K562 (cell line): Measurements from ENCODE around the gene HSPB2. TPM values are rescaled to one million over a fixed set of nuclear protein-coding genes. Genes with fewer than 3 reads are reported as not detected.
A peak's percentile ranks its signal among the peaks of the same experiment; 100 is the strongest.

Source experiments
- ATF1 ChIP-seq, 2 experiments: fragments of 450-650 bp in 1 of 2; IDR thresholded peaks; 2 replicates each; pipeline ENCODE4 v1.6.1; 2016; ENCODE audit warnings: missing compliant biosample characterization in 1 of 2, missing genetic modification characterization in 1 of 2
- DNMT1 ChIP-seq: fragments of 450-650 bp; IDR thresholded peaks from 2 replicates; pipeline ENCODE4 v1.6.1; 2016; ENCODE audit warnings: antibody characterized with exemption, mild to moderate bottlenecking
- ETV6 ChIP-seq, 3 experiments: fragments of 150-350 bp in 1 of 3; sonication (generic) in 1 of 3; formaldehyde crosslinking in 1 of 3; IDR thresholded peaks; 2 replicates each; pipeline versions ENCODE4 v1.6.1 to v1.8.0; 2014 to 2022; ENCODE audit warnings: borderline replicate concordance in 2 of 3, low read depth in 2 of 3, antibody characterized with exemption in 1 of 3, low read length in 1 of 3, mild to moderate bottlenecking in 1 of 3, missing genetic modification reagents in 1 of 3
- JUNB ChIP-seq: fragments of 450-650 bp; formaldehyde crosslinking; conservative IDR thresholded peaks from 2 replicates; pipeline ENCODE4 v1.4.0; 2020; ENCODE audit warnings: mild to moderate bottlenecking
- L3MBTL2 ChIP-seq: fragments of 450-650 bp; IDR thresholded peaks from 2 replicates; pipeline ENCODE4 v1.6.1; 2016; ENCODE audit warnings: mild to moderate bottlenecking, moderate library complexity
- MYBL2 ChIP-seq, 2 experiments: fragments of 450-650 bp in 1 of 2; sonication (generic) in 1 of 2; formaldehyde crosslinking in 1 of 2; IDR thresholded peaks; 2 replicates each; pipeline versions ENCODE4 v1.6.1 to v1.8.1; 2017 to 2022; ENCODE audit warnings: borderline replicate concordance in 1 of 2, inconsistent platforms in 1 of 2, low read depth in 1 of 2, mild to moderate bottlenecking in 1 of 2, missing genetic modification reagents in 1 of 2, moderate library complexity in 1 of 2
- NR1H2 ChIP-seq: sonication (generic); formaldehyde crosslinking; IDR thresholded peaks from 2 replicates; pipeline ENCODE4 v1.4.0; 2020; ENCODE audit warnings: mild to moderate bottlenecking, missing genetic modification reagents
- POU5F1 ChIP-seq: fragments of 150-350 bp; IDR thresholded peaks from 2 replicates; pipeline ENCODE4 v1.6.1; 2014; ENCODE audit warnings: borderline replicate concordance, low read length, low read depth, mild to moderate bottlenecking; ENCODE audit not compliant: partially characterized antibody
- RBM15 ChIP-seq: fragments of 200-400 bp; formaldehyde crosslinking; IDR thresholded peaks from 2 replicates; pipeline ENCODE4 v1.6.1; 2018; ENCODE audit warnings: mild to moderate bottlenecking, low read length, moderate library complexity; ENCODE audit not compliant: insufficient read depth
- SAFB2 ChIP-seq: fragments of 200-400 bp; formaldehyde crosslinking; IDR thresholded peaks from 2 replicates; pipeline ENCODE4 v1.6.1; 2018; ENCODE audit warnings: borderline replicate concordance, low read length, low read depth, moderate library complexity; ENCODE audit not compliant: severe bottlenecking
- SETDB1 ChIP-seq: IDR thresholded peaks from one replicate; pipeline ENCODE4 v1.6.1; 2012; ENCODE audit warnings: low read length, control low read depth, inconsistent platforms
- TSC22D4 ChIP-seq: fragments of 450-650 bp; IDR thresholded peaks from 2 replicates; pipeline ENCODE4 v1.6.1; 2016; ENCODE audit warnings: missing genetic modification characterization, missing biosample characterization, control low read depth
- ZNF239 ChIP-seq: fragments of 250-450 bp; sonication (Bioruptor Pico); IDR thresholded peaks from 2 replicates; pipeline ENCODE4 v1.4.0; 2020; ENCODE audit warnings: mild to moderate bottlenecking
- polyA plus RNA-seq, 8 experiments: library from polyadenylated mRNA; depleted of rRNA in 4 of 8; stranded (reverse) in 5 of 8; unstranded in 3 of 8; fragments of >200 nt; fragmentation: Nextera tagmentation in 2 of 8; fragmentation: Illumina TruSeq in 1 of 8; extraction: Ambion mirVana in 2 of 8; extraction: Trizol in 1 of 8; gene quantifications; 2 replicates each; pipeline versions ENCODE4 v1.2.1 to v1.2.3, GENCODE V29; 2011 to 2014; ENCODE audit warnings: inconsistent platforms in 1 of 8, missing spikeins in 1 of 8
- total RNA-seq, 7 experiments: library from RNA; depleted of rRNA in 6 of 7; stranded (reverse); fragments of >200 nt in 6 of 7; fragmentation: Illumina TruSeq in 2 of 7; extraction: Trizol in 2 of 7; gene quantifications; 2 replicates each; pipeline versions ENCODE4 v1.2.1 to v1.2.3, GENCODE V29; 2011 to 2021; ENCODE audit warnings: low replicate concordance in 1 of 7
- TF ChIP-seq, protein P1 (sequence below), 3 experiments: fragments of 200-800 bp in 1 of 3; fragments of 250-450 bp in 1 of 3; fragments of 450-650 bp in 1 of 3; sonication (Bioruptor Pico) in 1 of 3; sonication (Bioruptor generic) in 1 of 3; formaldehyde crosslinking in 1 of 3; IDR thresholded peaks; 2 replicates each; pipeline versions ENCODE4 v1.6.1 to v1.8.0; 2016 to 2022; ENCODE audit warnings: mild to moderate bottlenecking in 2 of 3, missing genetic modification characterization in 2 of 3, missing compliant biosample characterization in 1 of 3, moderate library complexity in 1 of 3
- TF ChIP-seq, protein P2 (sequence below): fragments of 250-450 bp; sonication (Bioruptor Pico); IDR thresholded peaks from 2 replicates; pipeline ENCODE4 v1.4.0; 2020; ENCODE audit warnings: mild to moderate bottlenecking, moderate library complexity

Gene HSPB2
- total and polyA plus RNA-seq, 9 of the 15 experiments (the other 6 are each of a cell fraction or from before 2014, with no cell fraction given) = 0.06 to 0.35 (median 0.11) TPM; not detected in 5

DNA sequence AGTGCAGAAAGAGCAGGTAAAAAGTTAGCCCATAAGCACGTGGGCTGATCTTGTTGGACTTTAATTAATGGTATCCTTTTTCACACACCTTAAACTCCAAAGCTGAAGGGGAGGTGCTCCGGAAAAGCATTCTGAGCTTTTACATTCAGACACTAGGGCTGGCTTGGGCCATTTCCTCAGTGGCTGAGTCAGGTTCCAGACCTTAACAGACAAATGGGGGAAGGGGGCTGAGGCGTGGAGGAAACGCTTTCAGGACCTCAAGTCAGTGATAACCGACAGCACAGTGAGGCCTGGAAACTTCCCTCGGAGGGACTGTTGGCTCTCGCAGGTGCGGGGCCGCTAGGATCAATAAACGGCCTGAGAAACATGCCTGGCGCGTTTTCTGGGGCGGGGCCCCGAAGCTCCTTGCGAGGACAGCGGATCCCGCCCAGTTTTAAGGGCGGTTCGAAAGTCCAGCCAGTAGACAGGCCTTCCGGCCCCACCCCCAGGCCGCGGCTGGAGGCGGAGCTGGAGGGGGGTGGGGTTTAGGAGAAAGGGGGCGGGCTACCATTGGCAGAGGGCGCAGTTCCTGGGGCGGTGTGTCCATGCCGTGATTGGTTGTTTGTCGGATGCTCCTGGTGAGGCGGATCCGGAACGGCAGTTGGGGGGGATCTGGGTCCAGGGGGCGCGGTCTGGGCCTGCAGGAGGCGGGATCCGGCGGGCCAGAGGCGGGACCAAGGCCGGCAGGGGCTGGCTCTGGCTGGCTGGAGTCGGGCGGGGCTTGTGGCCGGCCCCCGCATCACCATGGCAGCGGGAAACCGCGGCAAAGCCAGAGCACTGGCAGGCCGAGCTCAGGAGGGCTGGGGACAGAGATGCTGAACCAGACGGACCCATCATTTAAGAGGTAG is 14.2 kb downstream of the HSPB2 start (continued):
- TF ChIP-seq DNMT1 (no peak), ATF1 (CRISPR knock-in tag; IDR thresholded peaks at IDR 0.05) (no peak), ATF1 (tag; IDR thresholded peaks at IDR 0.05) (peak; percentile 34; the same call in 1 of the 2 replicates), ZNF239 (CRISPR knock-in tag) (peak; percentile 32; the same call in 1 of the 2 replicates), ETV6 (IDR thresholded peaks at IDR 0.05; ENCODE audit: borderline replicate concordance in 1 of 2, low read depth in 2 of 2, low read length in 1 of 2) (no peak), ETV6 (CRISPR knock-in tag; IDR thresholded peaks at IDR 0.05; ENCODE audit: borderline replicate concordance) (no peak), NR1H2 (CRISPR knock-in tag) (no peak), JUNB (CRISPR knock-in tag) (0 out of 2 replicates have a peak, but pooled peaks have one; percentile 6), POU5F1 (no peak), MYBL2 (IDR thresholded peaks at IDR 0.05; ENCODE audit: low read depth) (peak; percentile 45; the same call in 1 of the 2 replicates), MYBL2 (CRISPR knock-in tag; IDR thresholded peaks at IDR 0.05; ENCODE audit: borderline replicate concordance) (no peak), SAFB2 (no peak), RBM15 (no peak), TSC22D4 (no peak), L3MBTL2 (peak; percentile 88), SETDB1 (no peak)
- TF ChIP-seq, protein P1, sequence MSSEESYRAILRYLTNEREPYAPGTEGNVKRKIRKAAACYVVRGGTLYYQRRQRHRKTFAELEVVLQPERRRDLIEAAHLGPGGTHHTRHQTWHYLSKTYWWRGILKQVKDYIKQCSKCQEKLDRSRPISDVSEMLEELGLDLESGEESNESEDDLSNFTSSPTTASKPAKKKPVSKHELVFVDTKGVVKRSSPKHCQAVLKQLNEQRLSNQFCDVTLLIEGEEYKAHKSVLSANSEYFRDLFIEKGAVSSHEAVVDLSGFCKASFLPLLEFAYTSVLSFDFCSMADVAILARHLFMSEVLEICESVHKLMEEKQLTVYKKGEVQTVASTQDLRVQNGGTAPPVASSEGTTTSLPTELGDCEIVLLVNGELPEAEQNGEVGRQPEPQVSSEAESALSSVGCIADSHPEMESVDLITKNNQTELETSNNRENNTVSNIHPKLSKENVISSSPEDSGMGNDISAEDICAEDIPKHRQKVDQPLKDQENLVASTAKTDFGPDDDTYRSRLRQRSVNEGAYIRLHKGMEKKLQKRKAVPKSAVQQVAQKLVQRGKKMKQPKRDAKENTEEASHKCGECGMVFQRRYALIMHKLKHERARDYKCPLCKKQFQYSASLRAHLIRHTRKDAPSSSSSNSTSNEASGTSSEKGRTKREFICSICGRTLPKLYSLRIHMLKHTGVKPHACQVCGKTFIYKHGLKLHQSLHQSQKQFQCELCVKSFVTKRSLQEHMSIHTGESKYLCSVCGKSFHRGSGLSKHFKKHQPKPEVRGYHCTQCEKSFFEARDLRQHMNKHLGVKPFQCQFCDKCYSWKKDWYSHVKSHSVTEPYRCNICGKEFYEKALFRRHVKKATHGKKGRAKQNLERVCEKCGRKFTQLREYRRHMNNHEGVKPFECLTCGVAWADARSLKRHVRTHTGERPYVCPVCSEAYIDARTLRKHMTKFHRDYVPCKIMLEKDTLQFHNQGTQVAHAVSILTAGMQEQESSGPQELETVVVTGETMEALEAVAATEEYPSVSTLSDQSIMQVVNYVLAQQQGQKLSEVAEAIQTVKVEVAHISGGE (CRISPR knock-in tag; IDR thresholded peaks at IDR 0.05) = peak in 1 of 3 experiments; percentile 58; a peak in 1 of 6 replicates
- TF ChIP-seq, protein P2, sequence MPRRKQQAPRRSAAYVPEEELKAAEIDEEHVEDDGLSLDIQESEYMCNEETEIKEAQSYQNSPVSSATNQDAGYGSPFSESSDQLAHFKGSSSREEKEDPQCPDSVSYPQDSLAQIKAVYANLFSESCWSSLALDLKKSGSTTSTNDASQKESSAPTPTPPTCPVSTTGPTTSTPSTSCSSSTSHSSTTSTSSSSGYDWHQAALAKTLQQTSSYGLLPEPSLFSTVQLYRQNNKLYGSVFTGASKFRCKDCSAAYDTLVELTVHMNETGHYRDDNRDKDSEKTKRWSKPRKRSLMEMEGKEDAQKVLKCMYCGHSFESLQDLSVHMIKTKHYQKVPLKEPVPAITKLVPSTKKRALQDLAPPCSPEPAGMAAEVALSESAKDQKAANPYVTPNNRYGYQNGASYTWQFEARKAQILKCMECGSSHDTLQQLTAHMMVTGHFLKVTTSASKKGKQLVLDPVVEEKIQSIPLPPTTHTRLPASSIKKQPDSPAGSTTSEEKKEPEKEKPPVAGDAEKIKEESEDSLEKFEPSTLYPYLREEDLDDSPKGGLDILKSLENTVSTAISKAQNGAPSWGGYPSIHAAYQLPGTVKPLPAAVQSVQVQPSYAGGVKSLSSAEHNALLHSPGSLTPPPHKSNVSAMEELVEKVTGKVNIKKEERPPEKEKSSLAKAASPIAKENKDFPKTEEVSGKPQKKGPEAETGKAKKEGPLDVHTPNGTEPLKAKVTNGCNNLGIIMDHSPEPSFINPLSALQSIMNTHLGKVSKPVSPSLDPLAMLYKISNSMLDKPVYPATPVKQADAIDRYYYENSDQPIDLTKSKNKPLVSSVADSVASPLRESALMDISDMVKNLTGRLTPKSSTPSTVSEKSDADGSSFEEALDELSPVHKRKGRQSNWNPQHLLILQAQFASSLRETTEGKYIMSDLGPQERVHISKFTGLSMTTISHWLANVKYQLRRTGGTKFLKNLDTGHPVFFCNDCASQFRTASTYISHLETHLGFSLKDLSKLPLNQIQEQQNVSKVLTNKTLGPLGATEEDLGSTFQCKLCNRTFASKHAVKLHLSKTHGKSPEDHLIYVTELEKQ (CRISPR knock-in tag) = no peak
